ENCODE measurements around the gene UACA. TPM values are rescaled to one million over a fixed set of nuclear protein-coding genes. Genes with fewer than 3 reads are reported as not detected.

The UACA gene
- total RNA-seq, 1 experiment from 2014 or later: 38.0 TPM

DNA sequence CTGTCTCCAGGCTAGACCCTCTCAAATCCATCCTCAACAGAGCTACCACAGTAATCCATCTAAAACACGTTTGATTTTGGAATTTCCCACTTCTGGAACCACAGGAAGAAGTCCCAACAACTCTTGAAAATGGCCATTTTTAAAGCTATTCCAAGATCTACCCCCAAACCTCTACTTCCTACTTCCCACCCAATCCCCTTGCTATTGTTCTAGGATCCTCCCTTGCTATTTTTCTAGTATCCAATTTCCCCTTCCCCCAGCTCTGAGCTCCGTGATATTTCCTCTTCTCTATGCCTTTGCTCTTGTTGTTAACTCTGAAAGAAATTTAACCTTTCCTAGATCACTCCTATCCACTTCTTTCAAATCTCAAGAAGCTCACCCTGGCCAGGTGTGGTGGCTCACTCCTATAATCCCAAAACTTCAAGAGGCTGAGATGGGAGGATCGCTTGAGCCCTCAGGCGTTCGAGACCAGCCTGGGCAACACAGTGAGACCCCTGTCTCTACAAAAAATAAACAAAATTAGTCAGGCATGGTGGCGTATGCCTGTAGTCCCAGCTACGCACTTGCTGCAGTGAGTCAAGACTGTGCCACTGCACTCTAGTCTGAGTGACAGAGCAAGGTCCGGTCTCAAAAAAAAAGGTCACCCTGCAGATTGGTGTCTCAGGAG, 13.0 kb downstream of the UACA start:
- Mint-ChIP-seq H3K27ac (no peak overlapping the region), H3K4me3 (no peak overlapping the region), H3K9me3 (no peaks in the 10 kb centered on the region), H3K4me1 (peaks cover 6 to 10% of the 10 kb centered on the region in 2 experiments), H3K27me3 (ENCODE audit: low read depth) (no peaks in the 10 kb centered on the region; the same call in 1 of the 2 replicates), H3K36me3 (ENCODE audit: insufficient read depth in 1 of 3, low read depth in 3 of 3) (no peaks in the 10 kb centered on the region)
- Histone ChIP-seq H3K9me3 (ENCODE audit: control insufficient read depth, low read depth, low read length) (no peaks in the 10 kb centered on the region), H3K79me2 (ENCODE audit: insufficient read depth, low read length) (no peaks in the 10 kb centered on the region), H2BK120ac (ENCODE audit: low read depth, low read length, poor library complexity, severe bottlenecking) (no peak overlapping the region), H3K14ac (ENCODE audit: insufficient read depth, low read length) (no peak overlapping the region), H4K5ac (ENCODE audit: insufficient read length, low read depth, low read length) (no peak overlapping the region), H3K56ac (ENCODE audit: insufficient read length, low read depth, low read length) (no peak overlapping the region), H3K27me3 (ENCODE audit: insufficient read depth, low read length) (no peaks in the 10 kb centered on the region), H2AFZ (ENCODE audit: low read length) (no peak overlapping the region), H3K23ac (ENCODE audit: insufficient read length, low read depth, low read length) (no peak overlapping the region), H3K27ac (ENCODE audit: insufficient read length, low read depth, low read length) (no peak overlapping the region), H3K18ac (ENCODE audit: insufficient read length, low read depth, low read length) (no peak overlapping the region), H3K9ac (ENCODE audit: extremely low read depth, insufficient read length, low read length) (no peak overlapping the region), H3K79me1 (ENCODE audit: insufficient read depth, low read depth, low read length, poor library complexity, severe bottlenecking) (no peaks in the 10 kb centered on the region), H2BK15ac (ENCODE audit: low read depth, low read length) (no peak overlapping the region), H2BK12ac (ENCODE audit: insufficient read length, low read depth, low read length) (no peak overlapping the region), H2AK5ac (ENCODE audit: insufficient read length, low read length) (no peak overlapping the region), H3K4ac (ENCODE audit: low read depth, low read length) (no peak overlapping the region), H3K4me1 (ENCODE audit: insufficient read depth, low read length) (no peaks in the 10 kb centered on the region), H3T11ph (ENCODE audit: low read length) (no peak overlapping the region), H4K8ac (replicated peaks; ENCODE audit: insufficient read length, low read depth, low read length) (no peak overlapping the region), H2BK5ac (ENCODE audit: insufficient read length, low read length) (no peak overlapping the region), H3K4me2 (ENCODE audit: insufficient read depth, insufficient read length, low read length) (no peak overlapping the region), H3K23me2 (ENCODE audit: insufficient read length, low read depth, low read length, poor library complexity, severe bottlenecking) (no peaks in the 10 kb centered on the region), H4K20me1 (ENCODE audit: control insufficient read depth, insufficient read depth, insufficient read length) (no peaks in the 10 kb centered on the region), H4K91ac (ENCODE audit: insufficient read length, low read depth, low read length) (no peak overlapping the region), H2BK20ac (ENCODE audit: low read depth, low read length, poor library complexity, severe bottlenecking) (no peak overlapping the region)
- no peak for DNase-seq
- no CpG with 5 or more reads among the region's 8 CpGs for WGBS (ENCODE audit: extremely low coverage, insufficient read length, low lambda C conversion rate)
- TF ChIP-seq, protein P1, sequence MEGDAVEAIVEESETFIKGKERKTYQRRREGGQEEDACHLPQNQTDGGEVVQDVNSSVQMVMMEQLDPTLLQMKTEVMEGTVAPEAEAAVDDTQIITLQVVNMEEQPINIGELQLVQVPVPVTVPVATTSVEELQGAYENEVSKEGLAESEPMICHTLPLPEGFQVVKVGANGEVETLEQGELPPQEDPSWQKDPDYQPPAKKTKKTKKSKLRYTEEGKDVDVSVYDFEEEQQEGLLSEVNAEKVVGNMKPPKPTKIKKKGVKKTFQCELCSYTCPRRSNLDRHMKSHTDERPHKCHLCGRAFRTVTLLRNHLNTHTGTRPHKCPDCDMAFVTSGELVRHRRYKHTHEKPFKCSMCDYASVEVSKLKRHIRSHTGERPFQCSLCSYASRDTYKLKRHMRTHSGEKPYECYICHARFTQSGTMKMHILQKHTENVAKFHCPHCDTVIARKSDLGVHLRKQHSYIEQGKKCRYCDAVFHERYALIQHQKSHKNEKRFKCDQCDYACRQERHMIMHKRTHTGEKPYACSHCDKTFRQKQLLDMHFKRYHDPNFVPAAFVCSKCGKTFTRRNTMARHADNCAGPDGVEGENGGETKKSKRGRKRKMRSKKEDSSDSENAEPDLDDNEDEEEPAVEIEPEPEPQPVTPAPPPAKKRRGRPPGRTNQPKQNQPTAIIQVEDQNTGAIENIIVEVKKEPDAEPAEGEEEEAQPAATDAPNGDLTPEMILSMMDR (conservative IDR thresholded peaks at IDR 0.05): no peak

Data from H9 (cell line).